ENCODE results near the gene ACSBG1.

ACSBG1 gene

DNA sequence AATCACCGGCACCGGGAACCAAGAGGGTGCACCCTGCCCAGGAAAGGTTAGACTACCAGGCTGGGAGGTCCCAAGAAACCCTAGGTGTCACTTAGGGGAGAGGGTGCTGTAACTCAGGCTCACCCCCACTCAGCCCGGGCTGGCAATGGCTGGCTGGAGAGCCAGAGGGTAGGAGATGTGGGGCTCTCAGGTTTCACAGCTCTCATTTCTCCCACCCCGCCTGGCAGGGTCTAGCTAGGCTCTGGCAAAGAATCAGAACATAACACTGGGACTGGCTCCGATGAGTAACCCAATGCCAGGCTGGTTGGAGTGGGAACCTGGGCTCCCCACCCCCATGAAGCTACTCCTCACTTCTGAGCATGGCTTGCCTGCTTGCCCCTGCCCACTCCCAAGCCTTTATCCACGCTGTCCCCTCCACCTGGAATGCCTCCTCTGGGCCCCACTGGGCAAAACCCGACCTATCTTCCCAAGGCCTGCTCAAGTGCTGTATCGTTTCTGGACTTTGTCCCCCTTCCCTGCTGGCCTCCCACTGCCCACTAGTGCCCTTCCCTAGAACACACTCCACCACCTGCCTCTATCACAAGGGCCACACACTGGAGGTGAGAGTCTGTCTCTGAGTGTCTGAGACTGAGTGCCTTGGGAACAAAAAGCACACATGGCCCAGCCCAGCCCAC, 105.2 kb downstream of the ACSBG1 start:
- no peak for DNase-seq

DNA sequence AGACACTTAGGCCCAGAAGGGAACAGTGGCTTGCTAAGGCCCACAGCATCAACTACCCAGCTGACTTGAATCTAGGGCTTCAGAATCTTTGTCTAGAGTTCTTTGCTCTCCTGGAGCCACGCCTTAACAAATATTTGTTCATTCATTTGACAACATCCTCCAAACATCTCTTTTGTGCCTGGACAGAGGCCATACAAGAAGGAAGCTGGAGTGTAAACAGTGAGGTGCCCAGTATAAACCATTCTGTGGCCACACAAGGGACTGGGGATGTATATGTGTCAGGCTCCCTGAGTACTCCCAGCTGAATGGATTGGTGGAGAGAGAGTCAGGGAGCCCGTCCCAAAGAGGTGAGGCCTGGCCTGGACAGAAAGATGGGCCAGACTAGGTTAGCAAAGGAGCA, 106.5 kb downstream of the ACSBG1 start:
- DNase-seq: no peak

DNA sequence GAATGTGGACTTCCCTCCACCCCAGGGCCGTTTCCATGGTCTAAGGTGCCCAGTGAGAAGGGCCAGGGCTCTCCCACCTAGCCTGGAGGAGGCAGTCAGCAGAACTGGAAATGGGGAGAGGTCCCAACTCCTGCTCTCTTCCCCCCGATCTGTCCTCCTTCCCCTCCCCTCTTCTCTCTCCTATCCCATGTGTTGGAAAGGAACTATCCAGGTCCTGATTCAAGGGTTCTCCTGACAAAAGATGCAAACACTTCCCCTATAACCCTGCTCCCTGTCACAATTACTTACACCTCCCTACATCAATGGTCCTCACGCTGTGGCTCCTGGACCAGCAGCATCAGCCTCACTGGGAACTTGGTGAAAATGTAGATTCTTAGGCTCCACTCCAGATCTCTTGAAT, 109.1 kb downstream of the ACSBG1 start:
- DNase-seq: no peak

DNA sequence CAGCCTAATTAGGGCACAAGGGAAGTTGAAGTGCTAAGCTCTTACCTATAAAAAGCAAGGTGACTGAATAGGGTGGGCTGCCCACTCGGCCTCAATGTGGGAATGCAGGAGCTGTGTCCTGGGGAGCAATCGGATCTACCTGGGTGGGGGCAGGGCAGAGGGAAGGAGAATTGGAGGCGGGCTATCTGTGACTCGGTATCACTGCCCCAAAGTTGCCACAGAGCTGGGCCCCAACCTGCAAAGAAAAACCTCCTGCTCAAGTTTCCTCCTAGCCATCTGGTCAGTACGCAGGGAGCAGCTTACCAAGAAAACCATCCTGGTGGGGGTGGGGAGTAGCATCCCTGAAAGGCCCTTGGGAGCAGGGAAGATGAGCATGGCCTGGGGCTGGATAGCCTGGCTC, 113.8 kb downstream of the ACSBG1 start:
- no peak for DNase-seq
